K562 (cell line): ENCODE data around the gene CIAO2A. TPM values are rescaled to one million over a fixed set of nuclear protein-coding genes. Genes with fewer than 3 reads are reported as not detected.
A peak's percentile ranks its signal among the peaks of the same experiment; 100 is the strongest.

Experiments
- ATAC-seq: fragments of 200-7000 bp; cut with Tn5 transposase; 3 replicates; pipeline ENCODE4 v1.9.1; 2020; ENCODE audit warnings: moderate library complexity
- BruUV-seq: library from RNA; stranded (reverse); fragments of 400-500 nt; replicated peaks from 2 replicates; lab custom pipeline; 2021; lab: Mats Ljungman, UMichigan
- CTCF ChIA-PET: fragments of 300-600 bp; formaldehyde crosslinking; extraction: SDS; loops from one replicate; lab custom pipeline; 2021; ENCODE audit warnings: low intra/inter-chr PET ratio; lab: Yijun Ruan, JAX
- POLR2A ChIA-PET: fragments of 300-600, 350-650 bp; sonication (Branson Sonifier 250); formaldehyde crosslinking; extraction: SDS; loops from one replicate; lab custom pipeline; 2021; ENCODE audit warnings: antibody characterized with exemption, inconsistent platforms; lab: Yijun Ruan, JAX
- DNase-seq, 4 experiments: peaks; one replicate each; pipeline versions ENCODE4 v3.0.0 to v3.0.0-alpha.2; 2011 to 2018; ENCODE audit warnings: low spot score in 3 of 4, mixed read lengths in 3 of 4; ENCODE audit errors: extremely low read depth in 1 of 4
- FAIRE-seq: peaks from 2 replicates; lab custom pipeline; 2011; peaks lifted over from hg19 to GRCh38; lab: Jason Lieb, UNC
- H2AFZ ChIP-seq: 2 replicates; pipeline ENCODE4 v1.6.0; 2011; ENCODE audit warnings: low read depth, low read length, control low read depth, inconsistent platforms
- H3K27ac ChIP-seq: fragments of 200-600 bp; 3 replicates; pipeline ENCODE4 v1.8.0; 2011; ENCODE audit warnings: low read depth, mild to moderate bottlenecking, control low read depth, inconsistent platforms, low read length, moderate library complexity, mixed read lengths; ENCODE audit errors: extremely low read depth
- H3K27me3 ChIP-seq, 2 experiments: fragments of 300-600 bp in 1 of 2; 2 replicates in 1 of 2; 3 replicates in 1 of 2; pipeline versions ENCODE4 v1.6.0 to v1.8.0; 2011; ENCODE audit warnings: inconsistent platforms in 2 of 2, low read length in 2 of 2, mild to moderate bottlenecking in 1 of 2, mixed read lengths in 1 of 2, moderate library complexity in 1 of 2; ENCODE audit not compliant: control insufficient read depth in 2 of 2, insufficient read depth in 2 of 2
- H3K36me3 ChIP-seq: fragments of 300-600 bp; 3 replicates; pipeline ENCODE4 v1.8.0; 2011; ENCODE audit warnings: mild to moderate bottlenecking, low read length, inconsistent platforms; ENCODE audit not compliant: control insufficient read depth, insufficient read depth
- H3K4me1 ChIP-seq, 2 experiments: fragments of 200-600 bp in 1 of 2; replicated peaks in 1 of 2; 2 replicates in 1 of 2; 3 replicates in 1 of 2; pipeline versions ENCODE4 v1.5.1 to v1.8.0; 2011; ENCODE audit warnings: inconsistent platforms in 2 of 2, low read length in 2 of 2, mild to moderate bottlenecking in 1 of 2, mixed read lengths in 1 of 2, moderate library complexity in 1 of 2; ENCODE audit not compliant: control insufficient read depth in 2 of 2, insufficient read depth in 2 of 2
- H3K4me2 ChIP-seq: 2 replicates; pipeline ENCODE4 v1.6.1; 2011; ENCODE audit warnings: low read length, control low read depth, inconsistent platforms, mixed read lengths; ENCODE audit not compliant: insufficient read depth
- H3K4me3 ChIP-seq: fragments of 200-600 bp; sonication (generic), shearing (Covaris generic); 2 replicates; pipeline ENCODE4 v1.5.1; 2016; ENCODE audit warnings: control low read depth, inconsistent platforms
- H3K79me2 ChIP-seq: fragments of 200-600 bp; 3 replicates; pipeline ENCODE4 v1.8.0; 2011; ENCODE audit warnings: low read length, inconsistent platforms; ENCODE audit not compliant: control insufficient read depth, insufficient read depth
- H3K9ac ChIP-seq, 2 experiments: 2 replicates each; pipeline versions ENCODE4 v1.6.0 to v1.6.1; 2011; ENCODE audit warnings: low read depth in 2 of 2, low read length in 2 of 2, control low read depth in 1 of 2, inconsistent platforms in 1 of 2, mild to moderate bottlenecking in 1 of 2, mixed read lengths in 1 of 2; ENCODE audit not compliant: insufficient read depth in 1 of 2
- H3K9me1 ChIP-seq: one replicate; pipeline ENCODE4 v1.6.0; 2011; ENCODE audit warnings: inconsistent platforms, mild to moderate bottlenecking, low read length, moderate library complexity; ENCODE audit not compliant: control insufficient read depth, insufficient read depth
- H3K9me3 ChIP-seq: replicated peaks from 2 replicates; pipeline ENCODE4 v1.5.1; 2011; ENCODE audit warnings: low read depth, low read length, inconsistent platforms; ENCODE audit not compliant: control insufficient read depth, insufficient read depth
- H4K20me1 ChIP-seq: replicated peaks from 2 replicates; pipeline ENCODE4 v1.6.1; 2011; ENCODE audit warnings: low read length, inconsistent platforms, mixed read lengths; ENCODE audit not compliant: control insufficient read depth, insufficient read depth
- CEBPB ChIP-seq: fragments of 450-650 bp; IDR thresholded peaks from 2 replicates; pipeline ENCODE4 v1.6.1; 2016; ENCODE audit warnings: missing genetic modification characterization, missing compliant biosample characterization
- ERF ChIP-seq: fragments of 450-650 bp; formaldehyde crosslinking; IDR thresholded peaks from 2 replicates; pipeline ENCODE4 v1.4.0; 2020; ENCODE audit warnings: mild to moderate bottlenecking, mixed read lengths
- MEF2D ChIP-seq: conservative IDR thresholded peaks from 2 replicates; pipeline ENCODE4 v1.6.1; 2016; ENCODE audit warnings: low read depth, missing genetic modification characterization, missing compliant biosample characterization
- TCF7L2 ChIP-seq: fragments of 150-350 bp; IDR thresholded peaks from 2 replicates; pipeline ENCODE4 v1.6.1; 2016; ENCODE audit warnings: low read depth, mild to moderate bottlenecking, low read length, moderate library complexity
- ZBTB1 ChIP-seq: sonication (generic); formaldehyde crosslinking; IDR thresholded peaks from 2 replicates; pipeline ENCODE4 v1.8.1; 2023; ENCODE audit warnings: missing genetic modification reagents, low read depth, mild to moderate bottlenecking, borderline replicate concordance
- ZNF75A ChIP-seq: fragments of 450-650 bp; formaldehyde crosslinking; IDR thresholded peaks from 2 replicates; pipeline ENCODE4 v1.4.0; 2020; ENCODE audit warnings: mild to moderate bottlenecking
- WGBS: fragments of 100-300 bp; shearing (Covaris generic); methylation state at CpG from one replicate; pipeline ENCODE4 v1.1.6; 2016; ENCODE audit warnings: low coverage, mixed read lengths; ENCODE audit not compliant: insufficient coverage; ENCODE audit errors: missing lambda C conversion rate; 5-methylcytosine and 5-hydroxymethylcytosine counted together
- in situ Hi-C: fragments of 300-500 bp; cut with MboI; formaldehyde crosslinking; loops from 4 replicates; pipeline ENCODE4 v1.15.0; 2018; ENCODE audit warnings: inconsistent platforms, mixed read lengths
- intact Hi-C: fragments of 100-400 bp; cut with micrococcal nuclease; formaldehyde crosslinking; loops from 2 replicates; pipeline ENCODE4 v1.14.2; 2022
- polyA plus RNA-seq, 8 experiments: library from polyadenylated mRNA; depleted of rRNA in 4 of 8; stranded (reverse) in 5 of 8; unstranded in 3 of 8; fragments of >200 nt; fragmentation: Nextera tagmentation in 2 of 8; fragmentation: Illumina TruSeq in 1 of 8; extraction: Ambion mirVana in 2 of 8; extraction: Trizol in 1 of 8; gene quantifications; 2 replicates each; pipeline versions ENCODE4 v1.2.1 to v1.2.3, GENCODE V29; 2011 to 2014; ENCODE audit warnings: inconsistent platforms in 1 of 8, missing spikeins in 1 of 8
- total RNA-seq, 7 experiments: library from RNA; depleted of rRNA in 6 of 7; stranded (reverse); fragments of >200 nt in 6 of 7; fragmentation: Illumina TruSeq in 2 of 7; extraction: Trizol in 2 of 7; gene quantifications; 2 replicates each; pipeline versions ENCODE4 v1.2.1 to v1.2.3, GENCODE V29; 2011 to 2021; ENCODE audit warnings: low replicate concordance in 1 of 7

Gene CIAO2A
- total and polyA plus RNA-seq, 9 of the 15 experiments (the other 6 are each of a cell fraction or from before 2014, with no cell fraction given): 161 to 429 (median 313) TPM

GRCh38 chr15:64112904-64113303 lies 19.3 kb upstream of the CIAO2A start:
- Histone ChIP-seq H3K9me3 (no peaks in the 10 kb centered on the region), H3K4me3 (no peak overlapping the region), H3K9me1 (no peaks in the 10 kb centered on the region), H3K4me2 (no peak overlapping the region), H4K20me1 (peaks cover 13% of the 10 kb centered on the region), H3K27ac (no peak overlapping the region), H3K79me2 (peaks cover 43% of the 10 kb centered on the region), H3K27me3 (no peaks in the 10 kb centered on the region), H3K36me3 (peaks cover 57% of the 10 kb centered on the region), H2AFZ (no peak overlapping the region), H3K4me1 (peaks cover 3 to 4% of the 10 kb centered on the region in 2 experiments; a peak in 3 of 5 replicates), H3K9ac (no peak overlapping the region)
- FAIRE-seq (no peak), DNase-seq (no peak), ATAC-seq (no peak)
- no TSS peak for BruUV-seq
- intact Hi-C loops (no loop called here), in situ Hi-C loops (no loop called here)
- ChIA-PET CTCF (no interaction called here), POLR2A (interaction anchor here (0.8 to 2.6 kb wide), 3 partner anchors 9 to 20 kb away, joined by 3 to 11 read pairs (median 7); no protein-coding TSS in a partner anchor)
- TF ChIP-seq ZNF75A (CRISPR knock-in tag) (no peak), ERF (CRISPR knock-in tag) (no peak), MEF2D (tag) (no peak), CEBPB (tag) (peak; percentile 36; the same call in 1 of the 2 replicates), ZBTB1 (CRISPR knock-in tag) (no peak), TCF7L2 (no peak)
- 100% methylated on average over 1 of the region's 1 CpG for WGBS
